Measurements from ENCODE around the gene MTR.

Gene MTR

GRCh38 chr1:236795035-236795756, at the start of gene MTR:
Gene MTR, plus strand, starts transcription at chr1:236795292. Its CDS starts 412 bp downstream, at chr1:236795704.
- H3K4me1 ChIP-seq (ENCODE audit: control insufficient read depth, low read depth, low read length) = peaks cover 8% of the 10 kb centered on the region
- H3K27ac ChIP-seq (ENCODE audit: low read length) = no peak within 1 kb of the TSS
- peak within 1 kb of the TSS; percentile 72 for H3K9ac ChIP-seq (ENCODE audit: low read length)
- H3K4me3 ChIP-seq (ENCODE audit: low read length) = peak within 1 kb of the TSS; percentile 95
- H3K27me3 ChIP-seq (ENCODE audit: control insufficient read depth, insufficient read depth, low read length) = peaks cover 21% of the 10 kb centered on the region
- H3K9me3 ChIP-seq (ENCODE audit: control insufficient read depth, low read depth, low read length) = no peaks in the 10 kb centered on the region
- H3K36me3 ChIP-seq (ENCODE audit: control insufficient read depth, low read depth, low read length) = no peaks in the 10 kb centered on the region

DNA sequence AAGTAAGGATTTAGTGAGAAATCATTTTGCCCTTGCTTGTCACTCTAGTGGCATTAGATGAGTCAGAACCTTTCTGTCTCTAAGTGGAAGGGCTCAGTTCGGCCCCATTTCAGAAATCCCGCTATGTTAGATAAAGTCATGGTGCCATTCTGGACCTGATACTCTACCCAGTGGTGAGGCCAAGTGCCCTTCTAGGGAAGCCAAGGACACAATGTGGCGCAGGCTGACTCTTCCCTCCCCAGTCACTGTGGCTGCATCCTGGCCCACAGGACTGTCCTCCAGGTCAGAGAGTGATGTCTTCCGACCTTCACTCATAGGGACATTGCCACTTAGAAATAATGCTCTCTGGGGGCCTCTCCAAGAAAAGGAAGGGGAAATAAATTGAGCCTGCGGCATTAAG, 48.3 kb upstream of the MTR start:
- Histone ChIP-seq H3K27ac (ENCODE audit: low read length) (no peak overlapping the region), H3K27me3 (ENCODE audit: control insufficient read depth, insufficient read depth, low read length) (no peaks in the 10 kb centered on the region), H3K9ac (ENCODE audit: low read length) (no peak overlapping the region), H3K9me3 (ENCODE audit: control insufficient read depth, low read depth, low read length) (no peaks in the 10 kb centered on the region), H3K4me1 (ENCODE audit: control insufficient read depth, low read depth, low read length) (no peaks in the 10 kb centered on the region), H3K36me3 (ENCODE audit: control insufficient read depth, low read depth, low read length) (peaks cover 7% of the 10 kb centered on the region), H3K4me3 (ENCODE audit: low read length) (no peak overlapping the region)

DNA sequence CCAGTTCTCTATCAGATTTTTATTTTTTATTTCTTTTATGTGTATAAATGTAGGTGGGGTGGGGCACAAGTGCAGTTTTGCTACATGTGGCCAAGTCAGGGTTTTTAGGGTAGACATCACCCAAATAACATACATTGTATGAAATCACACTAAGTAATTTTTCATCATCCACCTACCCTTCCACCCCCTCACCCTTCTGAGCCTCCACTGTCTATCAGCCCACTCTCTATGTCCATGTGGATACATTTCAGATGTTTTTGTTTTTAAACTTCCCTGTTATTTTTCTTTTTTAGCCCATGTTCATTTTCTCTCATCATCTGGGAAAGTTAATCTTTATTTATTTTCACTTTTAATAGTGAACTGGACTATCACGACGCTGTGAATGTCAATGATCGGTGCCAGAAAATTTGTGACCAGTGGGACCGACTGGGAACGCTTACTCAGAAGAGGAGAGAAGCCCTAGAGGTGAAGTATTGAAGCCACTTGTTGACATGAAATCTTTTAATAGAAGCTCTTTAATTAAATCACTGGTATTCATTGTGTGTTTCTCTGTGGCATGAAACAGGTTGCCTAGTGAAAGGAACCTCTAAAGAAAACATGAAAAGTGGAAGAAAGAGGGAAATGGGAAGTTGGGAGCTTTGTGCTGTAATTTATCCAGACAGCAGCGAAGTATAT, 47.6 kb upstream of the MTR start:
- Histone ChIP-seq H3K27me3 (ENCODE audit: control insufficient read depth, insufficient read depth, low read length) (no peaks in the 10 kb centered on the region), H3K4me3 (ENCODE audit: low read length) (no peak overlapping the region), H3K9ac (ENCODE audit: low read length) (no peak overlapping the region), H3K4me1 (ENCODE audit: control insufficient read depth, low read depth, low read length) (no peaks in the 10 kb centered on the region), H3K9me3 (ENCODE audit: control insufficient read depth, low read depth, low read length) (no peaks in the 10 kb centered on the region), H3K36me3 (ENCODE audit: control insufficient read depth, low read depth, low read length) (peaks cover 7% of the 10 kb centered on the region), H3K27ac (ENCODE audit: low read length) (no peak overlapping the region)

DNA sequence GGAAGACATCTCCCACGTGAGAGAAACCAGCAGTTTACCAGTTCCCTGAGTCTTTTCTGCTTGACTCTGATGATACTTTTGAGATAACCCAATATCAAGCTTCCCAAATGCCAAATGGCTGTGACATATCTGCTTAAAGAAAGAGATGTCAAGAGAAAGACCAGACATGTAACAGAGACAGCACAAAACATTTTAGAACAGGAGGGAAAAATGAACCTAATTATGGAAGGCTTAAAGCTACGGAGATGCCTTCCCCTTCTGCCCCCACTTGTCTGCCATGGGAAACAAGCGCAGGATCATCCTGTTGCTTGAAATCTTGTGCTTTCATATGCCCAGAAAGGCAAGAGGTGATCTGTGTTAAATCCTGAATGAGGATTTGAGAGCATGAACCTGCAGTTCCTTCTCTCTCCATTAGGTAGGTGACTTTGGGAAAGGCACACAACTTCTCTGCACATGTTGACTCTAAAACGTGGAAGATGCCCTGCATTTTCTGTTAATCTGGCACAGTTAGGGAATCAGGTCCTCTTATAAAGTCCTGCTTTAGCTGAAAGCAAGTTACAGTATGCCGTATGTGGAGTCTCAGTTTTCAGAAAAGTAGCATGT, 46.7 kb upstream of the MTR start:
- no peaks in the 10 kb centered on the region for H3K4me1 ChIP-seq (ENCODE audit: control insufficient read depth, low read depth, low read length)
- no peaks in the 10 kb centered on the region for H3K27me3 ChIP-seq (ENCODE audit: control insufficient read depth, insufficient read depth, low read length)
- H3K9ac ChIP-seq (ENCODE audit: low read length) = no peak overlapping the region
- no peak overlapping the region for H3K27ac ChIP-seq (ENCODE audit: low read length)
- H3K36me3 ChIP-seq (ENCODE audit: control insufficient read depth, low read depth, low read length) = peaks cover 7% of the 10 kb centered on the region
- H3K4me3 ChIP-seq (ENCODE audit: low read length) = no peak overlapping the region
- H3K9me3 ChIP-seq (ENCODE audit: control insufficient read depth, low read depth, low read length) = no peaks in the 10 kb centered on the region

GRCh38 chr1:236750928-236751327, 44.2 kb upstream of the MTR start:
- H3K36me3 ChIP-seq (ENCODE audit: control insufficient read depth, low read depth, low read length) = peaks cover 4% of the 10 kb centered on the region
- no peaks in the 10 kb centered on the region for H3K4me1 ChIP-seq (ENCODE audit: control insufficient read depth, low read depth, low read length)
- H3K9ac ChIP-seq (ENCODE audit: low read length) = no peak overlapping the region
- H3K27ac ChIP-seq (ENCODE audit: low read length) = no peak overlapping the region
- no peaks in the 10 kb centered on the region for H3K9me3 ChIP-seq (ENCODE audit: control insufficient read depth, low read depth, low read length)
- no peak overlapping the region for H3K4me3 ChIP-seq (ENCODE audit: low read length)
- no peaks in the 10 kb centered on the region for H3K27me3 ChIP-seq (ENCODE audit: control insufficient read depth, insufficient read depth, low read length)

- no peak overlapping the region for H3K9ac ChIP-seq (ENCODE audit: low read length)
- H3K4me3 ChIP-seq (ENCODE audit: low read length) = no peak overlapping the region
- H3K4me1 ChIP-seq (ENCODE audit: control insufficient read depth, low read depth, low read length) = no peaks in the 10 kb centered on the region
- peaks cover 4% of the 10 kb centered on the region for H3K36me3 ChIP-seq (ENCODE audit: control insufficient read depth, low read depth, low read length)
- H3K27ac ChIP-seq (ENCODE audit: low read length) = no peak overlapping the region
- H3K9me3 ChIP-seq (ENCODE audit: control insufficient read depth, low read depth, low read length) = no peaks in the 10 kb centered on the region
- no peaks in the 10 kb centered on the region for H3K27me3 ChIP-seq (ENCODE audit: control insufficient read depth, insufficient read depth, low read length)
These were observed 43.7 kb upstream of the MTR start for GRCh38 chr1:236751385-236751784.

DNA sequence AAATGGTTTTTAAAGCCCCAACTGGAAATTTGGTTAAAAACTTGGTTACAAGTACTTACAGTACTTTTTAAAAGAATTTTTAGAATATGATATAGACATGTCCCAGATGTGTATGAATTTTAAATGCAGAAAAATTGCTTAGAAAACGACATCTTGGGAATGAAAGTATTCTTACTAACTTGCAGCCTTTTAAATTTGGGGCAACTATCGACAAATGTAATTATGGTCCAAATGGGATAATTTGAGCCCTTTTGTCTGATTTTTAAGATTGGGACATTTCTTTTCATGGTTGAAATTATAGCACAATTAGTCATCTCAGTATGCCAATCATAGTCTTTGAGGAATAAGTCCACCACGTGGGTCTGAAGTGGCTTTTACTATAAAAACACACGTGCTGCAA, 43.2 kb upstream of the MTR start:
- no peaks in the 10 kb centered on the region for H3K27me3 ChIP-seq (ENCODE audit: control insufficient read depth, insufficient read depth, low read length)
- no peak overlapping the region for H3K27ac ChIP-seq (ENCODE audit: low read length)
- H3K4me3 ChIP-seq (ENCODE audit: low read length) = no peak overlapping the region
- H3K9me3 ChIP-seq (ENCODE audit: control insufficient read depth, low read depth, low read length) = no peaks in the 10 kb centered on the region
- no peak overlapping the region for H3K9ac ChIP-seq (ENCODE audit: low read length)
- no peaks in the 10 kb centered on the region for H3K4me1 ChIP-seq (ENCODE audit: control insufficient read depth, low read depth, low read length)
- H3K36me3 ChIP-seq (ENCODE audit: control insufficient read depth, low read depth, low read length) = peaks cover 4% of the 10 kb centered on the region

DNA sequence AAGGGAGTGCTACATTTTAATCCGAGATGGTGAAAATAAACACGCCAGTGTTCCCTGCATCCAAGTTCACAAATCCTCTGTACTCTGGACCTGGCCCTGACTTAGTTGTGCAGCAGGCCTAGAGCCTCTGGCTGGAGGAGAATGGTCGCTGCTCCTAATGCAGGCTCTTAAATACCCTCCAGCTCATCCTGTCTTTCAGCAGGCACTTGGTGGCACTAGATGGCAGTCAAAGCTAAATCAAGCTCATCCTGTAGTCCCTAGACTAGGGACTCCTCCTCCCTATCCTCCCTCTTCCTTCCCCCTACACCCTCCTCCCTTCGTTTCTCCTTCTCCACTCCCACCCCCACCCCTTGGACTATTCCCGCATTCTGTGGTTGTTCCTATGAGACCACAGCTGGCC, 41.6 kb upstream of the MTR start:
- no peak overlapping the region for H3K9ac ChIP-seq (ENCODE audit: low read length)
- H3K27me3 ChIP-seq (ENCODE audit: control insufficient read depth, insufficient read depth, low read length) = no peaks in the 10 kb centered on the region
- H3K4me1 ChIP-seq (ENCODE audit: control insufficient read depth, low read depth, low read length) = no peaks in the 10 kb centered on the region
- H3K4me3 ChIP-seq (ENCODE audit: low read length) = no peak overlapping the region
- no peaks in the 10 kb centered on the region for H3K9me3 ChIP-seq (ENCODE audit: control insufficient read depth, low read depth, low read length)
- no peak overlapping the region for H3K27ac ChIP-seq (ENCODE audit: low read length)
- H3K36me3 ChIP-seq (ENCODE audit: control insufficient read depth, low read depth, low read length) = peaks cover 6% of the 10 kb centered on the region

DNA sequence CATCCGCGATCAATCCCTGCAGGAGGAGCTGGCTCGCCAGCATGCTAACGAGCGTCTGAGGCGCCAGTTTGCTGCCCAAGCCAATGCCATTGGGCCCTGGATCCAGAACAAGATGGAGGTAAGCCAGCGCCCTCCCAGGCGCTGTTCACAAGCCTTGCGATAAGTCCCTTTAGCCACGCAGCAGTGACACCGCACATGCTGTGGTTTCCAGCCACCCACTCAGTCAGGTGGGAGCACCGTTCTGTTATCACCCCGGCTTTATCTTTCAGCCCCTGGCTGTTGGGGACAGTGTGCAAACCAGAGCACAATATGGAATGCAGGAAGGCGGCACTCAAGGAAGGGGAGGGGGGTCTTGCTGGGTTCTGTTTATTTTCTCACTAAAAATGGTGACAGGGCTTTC, 41.1 kb upstream of the MTR start:
- no peaks in the 10 kb centered on the region for H3K27me3 ChIP-seq (ENCODE audit: control insufficient read depth, insufficient read depth, low read length)

GRCh38 chr1:236754525-236755210, 40.4 kb upstream of the MTR start:
- H3K27me3 ChIP-seq (ENCODE audit: control insufficient read depth, insufficient read depth, low read length) = no peaks in the 10 kb centered on the region
- H3K9ac ChIP-seq (ENCODE audit: low read length) = no peak overlapping the region
- no peak overlapping the region for H3K27ac ChIP-seq (ENCODE audit: low read length)
- no peak overlapping the region for H3K4me3 ChIP-seq (ENCODE audit: low read length)
- H3K4me1 ChIP-seq (ENCODE audit: control insufficient read depth, low read depth, low read length) = no peaks in the 10 kb centered on the region
- H3K36me3 ChIP-seq (ENCODE audit: control insufficient read depth, low read depth, low read length) = peaks cover 6% of the 10 kb centered on the region
- no peaks in the 10 kb centered on the region for H3K9me3 ChIP-seq (ENCODE audit: control insufficient read depth, low read depth, low read length)

More for the DNA sequence above, 41.1 kb upstream of the MTR start:
- Histone ChIP-seq H3K27ac (ENCODE audit: low read length) (no peak overlapping the region), H3K4me3 (ENCODE audit: low read length) (no peak overlapping the region), H3K36me3 (ENCODE audit: control insufficient read depth, low read depth, low read length) (peaks cover 6% of the 10 kb centered on the region), H3K4me1 (ENCODE audit: control insufficient read depth, low read depth, low read length) (no peaks in the 10 kb centered on the region), H3K9ac (ENCODE audit: low read length) (no peak overlapping the region), H3K9me3 (ENCODE audit: control insufficient read depth, low read depth, low read length) (no peaks in the 10 kb centered on the region)

DNA sequence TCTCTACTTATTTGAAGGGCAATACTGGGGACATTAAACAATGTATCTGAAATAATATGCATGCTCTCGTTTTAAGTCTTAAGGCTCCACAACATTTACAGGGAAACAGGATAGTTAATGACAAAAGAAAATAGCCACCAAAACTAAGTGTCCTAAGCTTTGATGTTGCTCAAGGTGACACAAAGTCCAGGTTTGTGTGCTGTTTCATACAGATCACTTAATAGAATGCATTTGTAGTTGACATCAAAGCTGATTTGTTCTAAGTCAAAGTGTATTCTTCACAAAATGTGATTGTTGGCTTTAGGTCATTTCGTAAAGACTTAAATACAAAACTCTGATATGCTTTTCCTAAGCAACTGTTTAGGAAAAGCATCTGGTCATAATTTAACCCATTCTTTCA, 37.5 kb upstream of the MTR start:
- Histone ChIP-seq H3K4me3 (ENCODE audit: low read length) (no peak overlapping the region), H3K27ac (ENCODE audit: low read length) (no peak overlapping the region), H3K9ac (ENCODE audit: low read length) (no peak overlapping the region), H3K9me3 (ENCODE audit: control insufficient read depth, low read depth, low read length) (no peaks in the 10 kb centered on the region), H3K36me3 (ENCODE audit: control insufficient read depth, low read depth, low read length) (peaks cover 9% of the 10 kb centered on the region), H3K4me1 (ENCODE audit: control insufficient read depth, low read depth, low read length) (no peaks in the 10 kb centered on the region), H3K27me3 (ENCODE audit: control insufficient read depth, insufficient read depth, low read length) (no peaks in the 10 kb centered on the region)
